OCI-LY3 (cell line): ENCODE data around the gene MRPS22.

ENCODE experiments used
- H2AFZ ChIP-seq: fragments of 200-600, 300-600 bp; shearing (Covaris generic); 2 replicates; pipeline ENCODE4 v1.6.0; 2014; ENCODE audit warnings: antibody characterized with exemption, low read depth, low read length
- H3K27ac ChIP-seq: fragments of 200-600, 300-600 bp; sonication (generic); 2 replicates; pipeline ENCODE4 v1.5.1; 2014; ENCODE audit warnings: mild to moderate bottlenecking, low read length, moderate library complexity, mixed read lengths
- H3K27me3 ChIP-seq: fragments of 200-600, 300-600 bp; sonication (generic); 2 replicates; pipeline ENCODE4 v1.6.1; 2014; ENCODE audit warnings: low read depth, low read length, mixed read lengths
- H3K36me3 ChIP-seq: fragments of 200-600, 300-600 bp; sonication (generic); replicated peaks from 2 replicates; pipeline ENCODE3; 2014; ENCODE audit warnings: low read depth, low read length, mixed read lengths
- H3K4me1 ChIP-seq: fragments of 300-600, 200-600 bp; sonication (generic); 2 replicates; pipeline ENCODE4 v1.6.1; 2014; ENCODE audit warnings: low read length, mixed read lengths
- H3K4me2 ChIP-seq: fragments of 200-600, 300-600 bp; sonication (generic); 2 replicates; pipeline ENCODE4 v1.6.1; 2014; ENCODE audit warnings: low read length, mixed read lengths
- H3K4me3 ChIP-seq: fragments of 300-600, 200-600 bp; sonication (generic); 2 replicates; pipeline ENCODE4 v1.5.1; 2014; ENCODE audit warnings: antibody characterized with exemption, mild to moderate bottlenecking, low read length, moderate library complexity
- H3K79me2 ChIP-seq: fragments of 300-600, 200-600 bp; shearing (Covaris generic); 2 replicates; pipeline ENCODE4 v1.6.1; 2014; ENCODE audit warnings: mild to moderate bottlenecking, low read length, mixed read lengths
- H3K9ac ChIP-seq: fragments of 300-600, 200-600 bp; shearing (Covaris generic); 2 replicates; pipeline ENCODE4 v1.6.0; 2014; ENCODE audit warnings: mild to moderate bottlenecking, low read length, moderate library complexity
- H3K9me3 ChIP-seq: fragments of 200-600, 300-600 bp; shearing (Covaris generic); 2 replicates; pipeline ENCODE4 v1.6.1; 2014; ENCODE audit warnings: low read length, mixed read lengths; ENCODE audit not compliant: insufficient read depth
- H4K20me1 ChIP-seq: fragments of 200-600, 300-600 bp; sonication (generic); 2 replicates; pipeline ENCODE4 v1.6.1; 2016; ENCODE audit warnings: low read length, mixed read lengths; ENCODE audit not compliant: insufficient read depth
- CTCF ChIP-seq: fragments of 200-600, 300-600 bp; sonication (generic); IDR thresholded peaks from 2 replicates; pipeline ENCODE4 v1.5.1; 2014; ENCODE audit warnings: antibody characterized with exemption, low read length, low read depth
- EZH2phosphoT487 ChIP-seq: fragments of 200-600 bp; shearing (Covaris generic); IDR thresholded peaks from 2 replicates; pipeline ENCODE4 v1.6.1; 2018; ENCODE audit warnings: antibody characterized with exemption, mixed run types, low read depth

MRPS22 gene

DNA sequence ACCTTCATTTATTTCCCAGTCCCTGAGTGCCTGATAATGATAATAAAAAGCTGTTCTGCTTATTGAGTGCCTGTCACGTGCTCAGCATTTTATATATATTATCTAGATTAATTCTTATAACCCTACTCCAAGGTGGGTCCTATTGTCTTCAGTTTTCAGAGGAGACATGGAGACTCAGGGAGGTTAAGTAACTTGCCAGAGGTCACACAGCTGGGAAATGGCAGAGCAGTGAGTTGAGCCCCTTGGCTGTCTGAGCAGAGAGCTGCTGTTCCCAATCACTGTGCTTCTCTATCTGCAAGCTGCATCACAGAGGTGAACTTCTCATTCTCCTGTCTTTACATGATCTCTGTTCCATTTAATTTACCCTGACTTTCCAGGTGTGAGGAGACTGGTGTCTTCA, 32.3 kb upstream of the MRPS22 start:
- Histone ChIP-seq H2AFZ (no peak overlapping the region), H3K27me3 (peaks cover 20% of the 10 kb centered on the region), H3K79me2 (no peaks in the 10 kb centered on the region), H3K9ac (no peak overlapping the region), H3K36me3 (no peaks in the 10 kb centered on the region), H4K20me1 (no peaks in the 10 kb centered on the region), H3K9me3 (no peaks in the 10 kb centered on the region), H3K4me2 (no peak overlapping the region), H3K4me3 (no peak overlapping the region), H3K27ac (no peak overlapping the region), H3K4me1 (no peaks in the 10 kb centered on the region)
- TF ChIP-seq EZH2phosphoT487: no peak
- no peak for TF ChIP-seq CTCF

DNA sequence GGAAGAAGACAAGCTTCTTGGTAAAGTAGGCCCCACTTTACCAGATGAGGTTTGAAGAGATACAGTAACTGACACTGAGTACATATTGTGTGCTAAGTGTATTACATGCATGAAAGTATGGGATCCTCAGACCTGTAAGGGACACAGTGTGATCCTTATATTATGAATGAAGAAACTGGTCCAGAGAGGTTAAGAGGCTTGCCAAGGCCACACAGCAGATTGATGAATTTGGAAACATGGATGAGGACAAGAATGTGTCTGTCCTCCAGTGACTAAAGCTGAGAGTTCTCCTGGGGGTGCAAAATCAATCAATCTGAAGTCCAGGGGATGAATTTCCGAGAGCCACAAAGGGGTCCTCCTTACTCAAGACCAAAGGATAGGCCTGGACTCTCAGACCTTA, 31.4 kb upstream of the MRPS22 start:
- H3K4me1 ChIP-seq: no peaks in the 10 kb centered on the region
- H3K9me3 ChIP-seq: no peaks in the 10 kb centered on the region
- H3K27me3 ChIP-seq: peaks cover 20% of the 10 kb centered on the region
- no peak overlapping the region for H3K4me2 ChIP-seq
- no peak for TF ChIP-seq CTCF
- no peaks in the 10 kb centered on the region for H3K79me2 ChIP-seq
- no peak overlapping the region for H3K27ac ChIP-seq
- no peaks in the 10 kb centered on the region for H4K20me1 ChIP-seq
- H3K36me3 ChIP-seq: no peaks in the 10 kb centered on the region
- H3K4me3 ChIP-seq: no peak overlapping the region
- H2AFZ ChIP-seq: no peak overlapping the region
- no peak overlapping the region for H3K9ac ChIP-seq

DNA sequence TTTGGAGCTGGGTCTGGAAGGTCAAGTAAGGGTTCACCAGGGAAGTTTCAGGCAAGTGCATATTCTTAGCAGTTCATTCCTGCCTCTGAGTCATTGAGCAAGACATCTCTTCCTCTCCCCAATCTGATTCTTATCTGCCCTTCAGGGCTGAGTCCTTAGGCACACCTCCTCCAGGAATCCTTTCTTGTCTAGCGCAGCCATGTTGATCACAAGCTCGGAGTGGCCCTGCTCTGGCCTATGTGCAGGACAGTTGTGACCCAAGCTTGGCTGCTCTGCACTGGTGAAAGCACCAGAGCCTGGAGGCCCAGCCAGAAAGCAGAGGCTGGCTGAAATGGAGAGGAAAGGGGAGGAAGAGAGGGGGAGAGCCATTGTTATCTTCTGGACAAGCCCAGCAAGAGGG, 30.9 kb upstream of the MRPS22 start:
- no peaks in the 10 kb centered on the region for H3K9me3 ChIP-seq
- no peak overlapping the region for H3K9ac ChIP-seq
- no peak overlapping the region for H2AFZ ChIP-seq
- peaks cover 20% of the 10 kb centered on the region for H3K27me3 ChIP-seq
- TF ChIP-seq CTCF (no peak), EZH2phosphoT487 (no peak)
- no peak overlapping the region for H3K4me2 ChIP-seq
- no peak overlapping the region for H3K4me3 ChIP-seq
- no peaks in the 10 kb centered on the region for H4K20me1 ChIP-seq
- H3K79me2 ChIP-seq: no peaks in the 10 kb centered on the region
- H3K4me1 ChIP-seq: no peaks in the 10 kb centered on the region
- H3K27ac ChIP-seq: no peak overlapping the region
- no peaks in the 10 kb centered on the region for H3K36me3 ChIP-seq

DNA sequence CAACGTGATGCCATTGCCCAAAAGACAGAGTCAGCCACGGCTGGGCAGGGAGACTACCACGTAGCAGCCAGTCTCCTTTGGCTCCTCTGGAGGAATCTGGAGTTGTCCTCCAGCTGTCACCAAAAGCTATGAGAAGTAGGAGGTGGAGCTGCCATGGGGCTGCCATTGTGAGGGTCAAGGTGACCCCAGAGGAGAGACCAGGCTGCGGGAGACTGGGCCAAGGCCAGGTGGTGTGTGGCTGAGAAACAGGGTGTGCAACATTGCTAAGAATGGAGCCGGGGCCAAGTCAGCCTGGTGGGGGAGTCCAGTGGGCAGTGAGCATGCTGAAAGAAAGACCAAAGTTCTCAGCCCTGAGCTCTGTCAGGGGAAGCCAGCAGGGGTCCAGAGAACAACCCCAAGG, 29.9 kb upstream of the MRPS22 start:
- Histone ChIP-seq H3K27ac (no peak overlapping the region), H3K4me2 (no peak overlapping the region), H3K4me1 (no peaks in the 10 kb centered on the region), H3K27me3 (peaks cover 20% of the 10 kb centered on the region), H3K79me2 (no peaks in the 10 kb centered on the region), H3K4me3 (no peak overlapping the region), H4K20me1 (no peaks in the 10 kb centered on the region), H3K36me3 (no peaks in the 10 kb centered on the region), H3K9ac (no peak overlapping the region), H3K9me3 (no peaks in the 10 kb centered on the region), H2AFZ (no peak overlapping the region)
- TF ChIP-seq CTCF: no peak
- no peak for TF ChIP-seq EZH2phosphoT487
